ENCODE results near the gene DSE.

- TF ChIP-seq REST (IDR thresholded peaks at IDR 0.05; ENCODE audit: insufficient read depth in 1 of 2, low read depth in 2 of 2, low read length in 2 of 2): no peak
- no peak for TF ChIP-seq POLR2AphosphoS5 (IDR thresholded peaks at IDR 0.05; ENCODE audit: low read depth, low read length)
- no peak for TF ChIP-seq TAF1 (IDR thresholded peaks at IDR 0.05; ENCODE audit: borderline replicate concordance, insufficient read depth, low read length)
- no peak for TF ChIP-seq SIN3A (IDR thresholded peaks at IDR 0.05; ENCODE audit: borderline replicate concordance, insufficient read depth, low read length)
- no peak for TF ChIP-seq FOXP2 (optimal IDR thresholded peaks at IDR 0.05; ENCODE audit: borderline replicate concordance, extremely low read depth, extremely low read length, insufficient read depth)
Observed at GRCh38 chr6:116434056-116434725, 63.4 kb downstream of the DSE start.
